Ovary (tissue), 3 donors: ENCODE measurements around the gene MIA.

Source experiments
- CTCF ChIP-seq, 3 donors: fragments of 450-650 bp in 2 of 3; fragments of 200-600 bp in 1 of 3; IDR thresholded peaks; one replicate each; pipeline versions ENCODE4 v1.5.1 to v1.8.0; 2016 to 2022; ENCODE audit warnings: antibody characterized with exemption in 3 of 3, mild to moderate bottlenecking in 1 of 3
- EP300 ChIP-seq: sonication (generic); formaldehyde crosslinking; IDR thresholded peaks from one replicate; pipeline ENCODE4 v1.6.1; 2017; ENCODE audit warnings: antibody characterized with exemption
- POLR2A ChIP-seq: fragments of 450-650 bp; IDR thresholded peaks from one replicate; pipeline ENCODE4 v1.6.1; 2017; ENCODE audit warnings: antibody characterized with exemption, mild to moderate bottlenecking, moderate library complexity
- donor health status: DM: no; HTN: no; CAD: no.

DNA sequence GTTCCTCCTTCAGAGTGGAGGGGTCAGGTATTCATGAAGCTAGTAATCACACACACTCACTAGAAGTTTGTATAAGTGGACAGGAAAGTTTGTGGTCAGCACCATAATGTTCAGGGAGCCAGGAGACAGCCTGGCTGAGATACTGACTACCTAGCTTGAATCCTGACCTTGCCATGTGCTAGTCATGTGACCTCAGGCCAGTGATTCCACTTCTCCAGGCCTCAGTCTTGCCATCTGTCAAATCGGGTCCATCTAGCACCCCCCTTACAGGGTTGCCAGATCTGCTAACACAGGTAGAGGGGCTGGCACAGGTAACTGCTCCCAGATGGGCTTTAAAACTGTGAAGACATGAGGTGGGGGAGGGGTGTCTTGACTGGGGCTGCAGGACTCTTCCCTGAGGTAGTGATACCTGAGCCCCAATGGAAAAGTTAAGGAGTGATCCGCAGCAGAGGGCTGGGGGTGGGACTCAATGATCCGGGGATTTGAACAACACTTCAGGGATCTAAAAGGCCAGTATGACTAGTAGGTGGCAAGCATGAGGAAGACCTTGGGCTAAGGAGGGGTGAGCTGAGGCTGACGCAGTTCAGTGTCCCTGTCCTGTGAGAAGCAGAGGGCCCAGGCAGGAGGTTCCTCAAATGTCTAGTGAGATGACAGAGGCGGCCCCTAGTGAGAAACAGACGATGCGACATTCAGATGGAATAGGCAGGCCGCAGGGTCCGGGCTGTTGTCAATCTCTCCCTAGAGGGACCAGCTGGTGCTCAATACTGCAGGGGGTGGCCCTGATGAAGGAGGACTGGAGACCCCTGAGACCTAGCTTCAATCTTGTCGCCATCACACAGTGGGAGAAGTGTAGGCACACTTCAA is 33.6 kb upstream of the MIA start:
- TF ChIP-seq CTCF (IDR thresholded peaks at IDR 0.05) (no peak), POLR2A (no peak), EP300 (no peak)
